Calu3 (cell line): ENCODE data around the gene FOXD2. TPM values are rescaled to one million over a fixed set of nuclear protein-coding genes. Genes with fewer than 3 reads are reported as not detected.

Source experiments
- BruUV-seq: library from RNA; stranded (reverse); fragments of 400-500 nt; replicated peaks from 2 replicates; lab custom pipeline; 2021; lab: Mats Ljungman, UMichigan
- CTCF ChIA-PET: fragments of 300-600 bp; sonication (Branson Sonifier 250); formaldehyde crosslinking; loops from one replicate; lab custom pipeline; 2022; ENCODE audit warnings: antibody characterized with exemption; lab: Charles Lee
- DNase-seq: peaks from one replicate; pipeline ENCODE4 v3.0.0; 2022
- H3K27ac Mint-ChIP-seq: one replicate; pipeline ENCODE4 v1.8.0; 2022; ENCODE audit warnings: mixed read lengths; ENCODE audit not compliant: unreplicated experiment
- H3K27me3 Mint-ChIP-seq: one replicate; pipeline ENCODE4 v1.8.0; 2022; ENCODE audit warnings: mixed read lengths; ENCODE audit not compliant: unreplicated experiment
- H3K36me3 Mint-ChIP-seq: one replicate; pipeline ENCODE4 v1.8.0; 2022; ENCODE audit warnings: mild to moderate bottlenecking, moderate library complexity, mixed read lengths; ENCODE audit not compliant: insufficient read depth, unreplicated experiment
- H3K4me1 Mint-ChIP-seq: one replicate; pipeline ENCODE4 v1.8.0; 2022; ENCODE audit warnings: mild to moderate bottlenecking, low read depth, mixed read lengths; ENCODE audit not compliant: unreplicated experiment
- H3K4me3 Mint-ChIP-seq: one replicate; pipeline ENCODE4 v1.8.0; 2022; ENCODE audit warnings: mild to moderate bottlenecking, low read depth, moderate library complexity, mixed read lengths; ENCODE audit not compliant: unreplicated experiment
- H3K9me3 Mint-ChIP-seq: one replicate; pipeline ENCODE4 v1.8.0; 2022; ENCODE audit warnings: low read depth, mixed read lengths; ENCODE audit not compliant: unreplicated experiment
- CTCF ChIP-seq: fragments of 200-600 bp; IDR thresholded peaks from one replicate; pipeline ENCODE4 v1.8.0; 2022; ENCODE audit warnings: antibody characterized with exemption; ENCODE audit not compliant: unreplicated experiment
- intact Hi-C: fragments of 100-400 bp; cut with micrococcal nuclease; formaldehyde crosslinking; loops from one replicate; pipeline ENCODE4 v1.10.0; 2022; ENCODE audit not compliant: unreplicated experiment
- total RNA-seq: library from RNA; stranded (reverse); gene quantifications from 2 replicates; pipeline ENCODE4 v1.2.3, GENCODE V29; 2022

FOXD2 gene
- total RNA-seq, 1 experiment from 2014 or later, result 0.68 TPM

GRCh38 chr1:47399846-47400155 is 38.0 kb upstream of the FOXD2 start:
- Mint-ChIP-seq H3K4me3 (no peak overlapping the region), H3K9me3 (no peaks in the 10 kb centered on the region), H3K27ac (no peak overlapping the region), H3K36me3 (no peaks in the 10 kb centered on the region), H3K4me1 (no peaks in the 10 kb centered on the region), H3K27me3 (peaks cover 50% of the 10 kb centered on the region)
- DNase-seq, result no peak
- CTCF ChIA-PET, result no interaction called here
- no TSS peak for BruUV-seq
- TF ChIP-seq CTCF, result no peak
- intact Hi-C loops, result no loop called here

GRCh38 chr1:47401761-47402160 is 36.1 kb upstream of the FOXD2 start:
- H3K9me3 Mint-ChIP-seq, result no peaks in the 10 kb centered on the region
- intact Hi-C loops, result no loop called here
- H3K4me1 Mint-ChIP-seq, result no peaks in the 10 kb centered on the region
- H3K4me3 Mint-ChIP-seq, result no peak overlapping the region
- TF ChIP-seq CTCF, result no peak
- H3K27me3 Mint-ChIP-seq, result peaks cover 61% of the 10 kb centered on the region
- H3K27ac Mint-ChIP-seq, result no peak overlapping the region
- no peak for DNase-seq
- CTCF ChIA-PET, result no interaction called here
- no TSS peak for BruUV-seq
- H3K36me3 Mint-ChIP-seq, result no peaks in the 10 kb centered on the region

GRCh38 chr1:47402591-47402990 is 35.3 kb upstream of the FOXD2 start:
- TF ChIP-seq CTCF, result no peak
- Mint-ChIP-seq H3K27me3 (peaks cover 61% of the 10 kb centered on the region), H3K4me1 (no peaks in the 10 kb centered on the region), H3K36me3 (no peaks in the 10 kb centered on the region), H3K9me3 (no peaks in the 10 kb centered on the region), H3K27ac (no peak overlapping the region), H3K4me3 (no peak overlapping the region)
- intact Hi-C loops, result no loop called here
- CTCF ChIA-PET, result no interaction called here
- DNase-seq, result no peak
- BruUV-seq, result no TSS peak

GRCh38 chr1:47403321-47403910 is 34.4 kb upstream of the FOXD2 start:
- no peak for DNase-seq
- BruUV-seq, result no TSS peak
- intact Hi-C loops, result no loop called here
- CTCF ChIA-PET, result no interaction called here
- H3K9me3 Mint-ChIP-seq, result no peaks in the 10 kb centered on the region
- H3K27me3 Mint-ChIP-seq, result peaks cover 68% of the 10 kb centered on the region
- TF ChIP-seq CTCF, result no peak
- no peaks in the 10 kb centered on the region for H3K36me3 Mint-ChIP-seq
- H3K4me3 Mint-ChIP-seq, result no peak overlapping the region
- no peak overlapping the region for H3K27ac Mint-ChIP-seq
- H3K4me1 Mint-ChIP-seq, result no peaks in the 10 kb centered on the region
